HCEC 1CT (cell line): ENCODE measurements around the gene L3HYPDH.
"Not testable (repeated sequence)": the region's sequence is repeated elsewhere in the genome, so short reads cannot be mapped to it uniquely, and the experiment has no call there.

Experiments
- DNase-seq: peaks from one replicate; pipeline ENCODE4 v3.0.0-alpha.2; 2017

L3HYPDH gene

DNA sequence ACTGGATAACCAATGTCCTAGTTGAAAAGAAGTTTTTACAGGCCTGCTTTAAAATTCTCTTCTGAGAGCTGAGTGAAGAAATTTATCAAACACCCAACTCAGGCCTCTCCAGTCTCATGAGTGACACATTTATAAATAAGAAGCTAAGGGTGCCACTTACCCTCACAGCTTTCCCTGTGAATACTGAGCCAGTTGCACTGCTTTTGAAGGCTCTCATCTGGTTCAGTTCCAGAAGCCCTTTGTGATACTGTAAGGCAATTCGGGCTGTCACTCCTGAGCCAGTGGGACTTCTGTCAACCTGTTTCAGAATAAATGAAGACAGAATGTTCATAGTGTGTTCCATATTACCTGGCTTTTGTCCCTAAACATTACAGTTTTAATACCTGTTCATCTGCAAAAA is 8.5 kb downstream of the L3HYPDH start:
- DNase-seq = no peak

DNA sequence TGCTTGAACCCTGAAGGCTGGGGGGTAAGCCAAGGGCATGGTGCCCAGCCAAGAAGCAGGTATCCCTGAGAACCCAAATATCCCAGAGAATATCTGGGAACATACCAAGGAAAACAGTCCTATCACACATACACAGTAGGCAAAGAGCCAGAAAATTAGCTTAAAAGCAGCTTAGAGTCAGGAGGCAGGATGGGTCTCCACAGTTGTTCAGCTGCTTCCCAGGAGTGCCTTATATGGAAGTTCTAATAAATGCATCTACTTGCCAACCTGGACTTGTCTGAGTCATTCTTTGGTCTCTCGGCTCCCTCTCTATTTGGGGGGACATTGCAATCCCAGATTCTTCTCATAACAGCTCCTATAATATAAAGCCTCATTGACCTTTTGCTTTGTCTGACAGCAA is 10.0 kb downstream of the L3HYPDH start:
- DNase-seq = peak; percentile 72

DNA sequence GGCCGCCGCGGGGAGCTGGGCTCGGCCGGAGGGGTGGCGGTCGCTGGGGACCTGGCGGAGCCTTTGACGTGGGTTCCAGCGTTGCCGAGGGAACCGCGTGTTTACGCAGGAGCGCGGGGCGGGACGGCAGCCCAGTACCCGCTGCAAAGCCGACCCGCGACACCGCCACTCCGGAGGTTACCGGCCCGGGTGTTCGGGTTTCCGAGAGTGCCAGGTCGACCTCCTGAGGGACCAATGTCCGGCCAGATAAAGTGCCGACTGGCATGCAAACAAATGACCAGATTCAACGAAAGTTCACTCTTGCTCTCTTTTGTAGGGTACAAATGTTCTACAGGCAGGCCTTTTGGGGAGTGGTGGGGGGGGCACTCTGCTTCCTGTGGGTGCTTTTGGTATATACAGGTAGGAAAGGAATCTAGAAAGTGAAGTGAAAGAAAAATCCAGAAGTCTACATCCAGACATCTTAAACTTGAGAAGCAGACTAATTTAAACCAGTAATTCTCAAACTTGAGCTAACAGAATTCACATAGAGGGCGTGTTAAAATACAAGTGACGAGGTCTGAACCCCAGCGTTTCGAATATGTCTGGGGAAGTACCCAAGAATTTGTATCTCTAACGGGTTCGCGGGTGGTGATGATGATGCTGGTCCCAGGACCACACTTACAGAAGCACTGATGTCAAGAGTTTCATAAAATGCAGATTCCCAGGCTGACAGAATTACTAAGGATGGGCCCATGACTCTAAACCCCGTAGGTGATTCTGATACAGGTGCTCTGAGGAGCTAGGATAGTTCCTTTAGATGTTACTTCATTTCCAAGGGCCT is 18.7 kb downstream of the L3HYPDH start, which contains the start of gene GPR135:
Gene GPR135 (minus strand): TSS at position 65 of the 820 bp plus-strand sequence. CDS start 154 bp downstream, outside the sequence.
- no peak for DNase-seq

DNA sequence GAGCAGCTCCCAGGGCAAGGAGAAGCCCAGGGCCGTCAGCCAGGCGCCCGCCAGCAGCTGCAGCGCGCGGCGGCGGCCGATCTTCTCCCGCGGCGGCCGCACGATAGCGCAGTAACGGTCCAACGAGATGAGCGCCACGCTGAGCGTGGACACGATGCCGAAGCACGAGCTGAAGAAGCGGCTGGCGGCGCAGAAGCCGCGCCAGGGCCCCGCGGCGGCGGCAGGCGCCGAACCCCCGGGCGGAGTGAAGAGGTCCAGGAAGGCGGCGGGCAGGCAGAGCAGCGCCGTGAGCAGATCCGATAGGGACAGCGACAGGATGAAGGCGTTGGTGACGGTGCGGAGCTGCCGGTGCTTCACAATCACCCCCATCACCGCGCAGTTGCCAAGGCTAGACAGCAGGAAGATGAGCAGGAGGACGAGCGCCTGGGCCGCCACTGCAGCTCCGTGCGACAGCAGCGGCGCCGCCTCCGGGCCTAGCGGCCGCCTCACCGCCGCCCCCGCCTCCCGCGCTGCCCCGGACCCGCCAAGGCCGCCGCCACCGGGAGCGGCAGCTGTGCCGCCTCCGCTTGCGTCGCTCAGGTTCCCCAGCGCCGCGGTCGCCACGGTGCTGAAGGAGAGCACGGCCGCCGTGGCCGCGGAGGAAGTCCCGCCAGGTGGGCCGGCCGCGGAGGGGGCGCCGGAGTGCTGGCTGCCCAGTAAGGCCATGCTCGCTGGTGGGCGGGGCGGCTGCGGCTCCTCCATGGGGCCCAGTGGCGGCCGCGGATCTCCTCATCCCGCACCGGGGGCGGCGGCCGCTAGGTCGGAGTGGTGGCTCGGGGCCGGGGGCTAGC is 19.5 kb downstream of the L3HYPDH start:
- peak; percentile 34 for DNase-seq

DNA sequence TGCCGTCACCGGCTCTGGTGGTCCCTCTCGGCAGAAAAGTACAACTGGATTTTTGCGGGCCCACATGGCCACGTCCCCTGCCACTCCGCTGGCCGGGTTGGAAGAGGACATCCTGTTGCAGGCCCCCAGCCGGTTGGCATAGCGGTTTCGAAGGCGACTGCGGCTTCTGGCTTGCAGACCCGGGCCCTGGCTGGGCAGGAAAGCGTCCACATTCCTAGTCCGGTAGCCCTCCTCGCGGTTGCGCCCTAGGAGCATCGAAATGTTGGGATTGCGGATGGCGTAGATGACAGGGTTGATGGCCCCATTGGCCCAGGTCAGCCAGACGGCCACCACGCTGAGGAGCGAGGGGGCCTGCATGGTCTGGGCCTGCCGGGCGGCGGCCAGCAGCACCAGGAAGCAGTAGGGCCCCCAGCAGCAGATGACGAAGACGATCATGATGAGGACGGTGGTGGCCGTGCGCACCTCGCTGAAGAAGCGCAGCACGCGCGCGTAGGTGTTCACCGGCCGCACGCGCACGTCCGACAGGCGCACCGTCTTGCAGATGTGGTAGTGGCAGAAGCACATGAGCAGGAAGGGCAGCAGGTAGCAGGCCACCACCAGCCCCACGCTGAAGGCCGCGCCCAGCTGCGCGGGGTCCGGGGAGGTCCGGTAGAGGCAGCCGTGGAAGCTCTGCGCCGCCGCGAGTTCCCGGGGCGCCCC is 20.3 kb downstream of the L3HYPDH start:
- no peak for DNase-seq

DNA sequence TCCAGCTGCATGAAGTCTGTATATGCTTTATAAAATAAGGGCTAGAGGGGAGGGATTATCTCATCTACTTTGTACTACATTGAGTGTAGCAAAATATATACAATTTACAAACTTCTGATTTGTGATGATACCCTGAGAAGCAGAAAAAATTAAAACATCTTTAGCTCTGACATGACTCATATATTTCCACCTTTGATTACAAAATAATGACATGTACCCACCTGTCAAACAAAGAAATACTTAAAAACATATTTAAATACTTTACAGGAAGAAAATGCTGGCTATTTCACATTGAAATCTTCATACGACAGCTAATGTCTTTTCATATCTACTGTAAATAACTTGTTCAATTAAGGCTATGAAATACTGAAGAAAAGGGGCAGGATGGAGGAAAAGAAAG is 22.3 kb downstream of the L3HYPDH start:
- DNase-seq = no peak

DNA sequence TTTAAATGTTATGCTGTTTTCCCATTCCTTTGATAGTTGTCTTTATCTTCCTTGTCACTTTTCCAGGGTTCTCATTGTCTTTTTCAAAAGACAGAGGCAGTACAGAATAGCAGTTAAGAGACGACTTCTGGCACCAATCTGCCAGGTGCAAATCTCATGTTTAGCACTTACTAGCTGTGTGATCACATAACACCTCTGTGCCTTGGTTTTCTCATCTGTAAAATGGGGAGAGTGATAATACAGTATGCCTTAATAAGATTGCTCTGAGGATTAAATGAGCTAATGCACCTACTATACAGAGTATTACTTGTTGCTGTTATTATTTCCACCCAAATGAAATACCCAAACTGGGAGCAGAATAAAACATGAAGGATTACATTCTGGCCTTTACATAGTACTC is 23.8 kb downstream of the L3HYPDH start:
- no peak for DNase-seq

DNA sequence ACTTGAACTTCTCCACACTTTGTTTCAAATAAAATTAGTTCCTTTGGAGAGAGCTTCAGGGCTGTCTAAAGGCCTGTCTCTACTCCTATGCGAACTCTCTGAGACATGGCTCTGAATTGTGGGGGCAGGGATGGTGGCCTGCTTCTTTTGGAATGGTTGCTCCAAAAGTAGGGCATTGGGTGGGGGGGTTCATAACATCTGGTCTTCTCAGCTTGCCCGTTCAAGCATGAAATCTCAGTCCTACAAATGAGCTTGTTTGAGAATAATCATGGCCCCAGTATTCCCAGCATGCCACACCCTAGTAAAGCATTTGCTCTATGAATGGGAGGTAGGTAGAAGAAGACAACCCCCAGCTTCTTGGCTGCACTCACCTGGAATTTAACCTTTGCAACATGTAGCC is 25.7 kb downstream of the L3HYPDH start:
- no peak for DNase-seq

DNA sequence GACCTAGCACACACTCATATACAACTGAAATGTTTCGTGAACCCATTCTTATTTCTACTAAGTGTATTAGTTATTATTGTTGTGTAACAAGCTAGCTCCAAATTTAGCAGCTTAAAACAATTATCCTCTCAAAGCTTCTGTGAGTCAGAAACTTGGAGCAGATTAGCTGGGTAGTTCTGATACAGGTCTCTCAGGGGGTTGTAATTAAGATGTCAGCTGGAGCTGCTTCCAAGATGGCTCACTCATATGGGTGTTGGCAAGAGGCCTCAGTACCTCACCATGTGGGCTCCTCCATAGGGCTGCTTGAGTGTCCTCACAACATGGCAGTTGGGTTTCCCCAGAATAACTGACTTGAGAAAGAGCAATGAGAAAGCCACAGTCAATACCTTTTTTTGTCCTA is 28.8 kb downstream of the L3HYPDH start:
- peak; percentile 19 for DNase-seq

DNA sequence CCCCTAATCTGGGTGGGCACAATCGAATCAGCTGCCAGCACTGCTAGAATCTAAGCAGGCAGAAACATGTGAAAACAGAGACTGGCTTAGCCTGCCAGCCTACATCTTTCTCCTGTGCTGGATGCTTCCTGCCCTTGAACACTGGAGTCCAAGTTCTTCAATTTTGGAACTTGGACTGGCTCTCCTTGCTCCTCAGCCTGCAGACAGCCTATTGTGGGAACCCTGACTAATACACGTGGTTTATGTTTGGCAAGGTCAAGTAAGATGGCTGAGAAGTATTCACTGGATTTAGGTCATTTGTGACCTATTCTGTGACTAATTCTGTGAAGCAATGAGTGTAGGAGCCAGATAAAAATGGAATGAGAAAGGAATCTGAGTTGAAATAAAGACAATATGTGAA is 30.1 kb downstream of the L3HYPDH start:
- DNase-seq = peak; percentile 94

DNA sequence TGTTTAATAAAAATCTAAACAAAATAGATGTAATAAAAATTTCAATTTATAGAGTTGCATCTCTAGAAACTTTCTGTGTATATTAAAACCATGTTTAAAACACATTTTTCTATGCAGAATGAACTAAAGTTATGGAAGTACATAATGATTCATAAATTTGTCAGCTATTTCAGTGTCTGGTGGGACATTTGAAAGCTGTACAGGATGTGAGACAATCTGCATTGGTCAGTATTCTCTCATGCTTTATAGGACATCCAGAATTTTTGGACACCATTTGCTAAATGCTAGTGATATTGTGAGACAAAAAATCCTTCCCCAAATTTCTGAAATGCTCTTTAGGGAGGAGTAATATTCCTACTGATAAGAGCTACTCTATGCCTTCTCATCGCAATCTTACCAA is 32.4 kb downstream of the L3HYPDH start:
- DNase-seq = peak; percentile 23

DNA sequence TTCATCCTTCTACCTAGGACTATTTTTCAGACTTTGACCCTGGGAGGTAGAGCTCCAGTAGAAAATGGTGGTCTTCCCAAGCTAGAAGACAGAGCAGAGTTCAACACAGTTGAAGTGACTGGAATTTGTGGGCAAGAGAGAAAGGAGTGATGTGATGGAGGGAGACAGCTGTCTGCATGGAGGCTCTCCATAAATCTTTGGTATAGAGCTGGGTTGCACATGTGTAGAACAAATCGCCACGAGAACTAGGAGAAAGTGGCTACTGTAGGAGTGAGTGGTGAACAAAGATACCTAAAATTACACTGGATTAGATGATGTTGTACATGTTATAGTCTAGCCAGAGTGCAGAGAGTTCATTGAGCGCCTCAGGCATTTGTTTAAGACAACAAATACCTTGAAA is 33.5 kb downstream of the L3HYPDH start:
- DNase-seq = no peak

DNA sequence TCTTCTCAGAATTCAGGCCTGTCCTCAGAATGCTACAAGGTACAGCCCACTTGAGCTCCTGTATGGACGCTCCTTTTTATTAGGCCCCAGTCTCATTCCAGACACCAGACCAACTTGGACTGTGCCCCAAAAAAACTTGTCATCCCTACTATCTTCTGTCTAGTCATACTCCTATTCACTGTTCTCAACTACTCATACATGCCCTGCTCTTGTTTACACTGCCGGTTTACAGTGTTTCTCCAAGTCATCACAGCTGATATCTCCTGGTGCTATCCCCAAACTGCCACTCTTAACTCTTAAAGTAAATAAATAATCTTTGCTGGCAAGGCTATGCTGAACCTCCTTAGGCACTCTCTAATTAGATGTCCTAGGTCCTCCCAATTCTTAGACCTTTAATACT is 35.5 kb downstream of the L3HYPDH start:
- DNase-seq = not testable (repeated sequence)

DNA sequence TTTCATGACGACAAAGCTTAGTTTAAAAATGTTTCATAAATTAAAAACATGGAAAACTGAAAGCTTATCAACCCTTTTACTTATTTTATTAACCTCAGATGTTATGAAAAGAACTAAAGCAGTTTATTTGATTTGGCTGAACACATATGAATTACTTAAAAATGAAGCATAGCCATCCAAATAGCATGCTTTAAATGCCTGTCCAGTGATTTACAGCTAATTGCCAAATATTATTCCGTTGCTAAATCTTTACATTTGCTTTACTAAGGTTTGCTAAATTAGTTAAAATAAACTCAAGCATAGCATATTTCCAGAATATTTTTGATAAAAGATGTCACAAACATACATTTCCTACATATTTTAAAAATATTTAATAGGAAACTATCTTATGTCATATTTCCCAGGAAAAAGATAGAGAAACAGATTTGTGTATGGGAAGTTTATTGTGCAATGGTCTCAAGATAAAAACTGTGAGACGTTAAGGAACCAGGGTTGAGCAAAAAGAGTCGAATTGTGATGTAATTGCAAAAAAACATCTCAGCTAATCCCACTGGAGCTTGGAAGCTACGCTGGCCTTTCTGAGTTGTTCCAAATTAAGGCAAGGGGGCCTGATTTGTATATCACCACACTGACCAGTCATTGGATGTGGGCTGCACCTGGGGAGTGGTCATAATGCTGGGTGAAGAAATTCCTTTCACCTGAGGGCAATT is 44.8 kb downstream of the L3HYPDH start:
- DNase-seq = peak; percentile 56

DNA sequence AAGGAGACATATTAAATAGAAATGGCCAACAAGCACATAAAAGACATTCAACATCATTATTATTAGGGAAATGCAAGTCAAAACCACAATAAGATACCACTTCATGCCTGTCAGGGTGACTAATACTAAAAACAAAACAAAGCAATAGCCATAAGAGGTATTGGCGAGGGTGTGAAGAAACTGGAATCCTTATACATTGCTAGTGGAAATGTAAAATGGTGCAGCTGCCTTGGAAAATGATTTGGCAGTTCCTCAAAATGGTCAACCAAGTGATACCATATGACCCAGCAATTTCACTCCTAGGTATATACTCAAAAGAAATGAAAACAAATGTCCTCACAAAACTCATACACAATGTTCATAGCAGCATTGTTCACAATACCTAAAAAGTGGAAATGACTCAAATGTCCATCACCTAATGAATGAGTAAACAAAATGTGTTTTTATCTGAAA is 46.0 kb downstream of the L3HYPDH start:
- peak; percentile 89 for DNase-seq

DNA sequence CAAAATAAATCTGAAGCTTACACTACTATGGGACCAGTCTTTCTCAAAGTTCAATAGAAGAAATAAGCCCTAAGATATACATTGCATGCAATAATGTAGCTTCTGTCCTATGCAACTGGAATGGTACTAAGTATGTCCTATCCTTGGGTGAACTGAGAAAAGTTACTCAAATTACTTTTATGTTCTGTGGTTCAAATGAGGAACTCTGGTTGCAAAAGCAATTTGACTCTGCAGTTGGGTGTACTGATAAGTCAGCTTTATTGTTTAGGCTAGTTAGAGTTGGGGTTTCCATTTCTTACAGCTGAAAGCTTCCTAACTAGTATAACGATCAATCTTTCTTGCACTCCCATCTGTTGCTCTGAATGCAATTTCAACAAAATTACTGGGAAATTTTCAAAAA is 48.2 kb downstream of the L3HYPDH start:
- no peak for DNase-seq

DNA sequence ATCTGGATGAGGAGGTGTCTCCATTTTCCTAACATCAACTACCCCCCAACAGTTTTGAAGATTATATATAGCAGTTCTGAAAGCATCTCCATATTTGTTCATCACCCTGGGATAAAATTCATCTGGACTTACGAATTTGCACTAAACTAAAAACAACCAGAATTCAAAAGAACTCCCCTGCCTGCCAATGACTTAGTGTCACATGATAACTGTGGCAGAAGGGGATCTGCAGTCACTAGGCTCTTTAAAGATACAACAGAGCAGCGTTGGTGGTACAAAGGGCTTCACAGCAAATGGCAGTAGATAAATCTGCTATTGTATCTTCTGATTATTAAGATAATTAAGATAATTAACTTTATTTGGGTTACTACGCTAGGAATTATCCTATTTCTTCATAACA is 49.1 kb downstream of the L3HYPDH start:
- no peak for DNase-seq

DNA sequence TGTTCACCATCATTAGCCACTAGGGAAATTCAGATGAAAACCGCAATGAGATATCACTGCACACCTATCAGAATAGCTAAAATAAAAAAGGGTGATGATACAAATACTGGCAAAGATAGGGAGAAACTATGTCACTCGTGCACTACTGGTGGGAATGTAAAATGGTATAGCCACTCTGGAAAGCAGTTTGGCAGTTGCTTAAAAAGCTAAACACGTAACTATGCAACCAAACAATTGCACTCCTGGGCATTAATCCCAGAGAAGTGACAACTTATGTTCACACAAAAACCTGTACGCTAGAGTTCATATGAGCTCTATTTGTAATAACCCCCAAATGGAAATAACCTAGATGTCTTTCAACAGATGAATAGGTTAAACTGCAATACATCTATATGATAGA is 54.4 kb downstream of the L3HYPDH start:
- DNase-seq = no peak

DNA sequence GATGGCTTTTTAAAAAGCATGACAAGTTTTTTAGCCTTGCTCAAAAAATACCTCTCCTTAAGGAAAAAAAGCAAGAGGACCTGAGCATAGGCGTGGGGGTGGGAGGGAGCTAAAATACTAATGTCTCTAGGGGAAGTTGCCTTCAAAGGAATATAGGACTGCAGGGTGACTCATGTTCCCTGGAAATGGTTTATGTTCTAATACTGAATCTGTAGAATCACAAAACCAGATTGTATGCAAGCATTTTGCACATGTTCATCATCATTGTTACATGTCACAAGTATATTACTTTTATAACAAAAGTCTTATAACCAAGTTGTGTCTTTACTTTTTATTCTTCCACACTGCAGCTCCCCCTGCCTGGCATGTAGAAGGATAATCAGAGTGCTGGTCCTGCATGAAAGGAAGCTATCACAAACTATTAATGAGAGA is 55.6 kb downstream of the L3HYPDH start:
- DNase-seq = peak; percentile 86

DNA sequence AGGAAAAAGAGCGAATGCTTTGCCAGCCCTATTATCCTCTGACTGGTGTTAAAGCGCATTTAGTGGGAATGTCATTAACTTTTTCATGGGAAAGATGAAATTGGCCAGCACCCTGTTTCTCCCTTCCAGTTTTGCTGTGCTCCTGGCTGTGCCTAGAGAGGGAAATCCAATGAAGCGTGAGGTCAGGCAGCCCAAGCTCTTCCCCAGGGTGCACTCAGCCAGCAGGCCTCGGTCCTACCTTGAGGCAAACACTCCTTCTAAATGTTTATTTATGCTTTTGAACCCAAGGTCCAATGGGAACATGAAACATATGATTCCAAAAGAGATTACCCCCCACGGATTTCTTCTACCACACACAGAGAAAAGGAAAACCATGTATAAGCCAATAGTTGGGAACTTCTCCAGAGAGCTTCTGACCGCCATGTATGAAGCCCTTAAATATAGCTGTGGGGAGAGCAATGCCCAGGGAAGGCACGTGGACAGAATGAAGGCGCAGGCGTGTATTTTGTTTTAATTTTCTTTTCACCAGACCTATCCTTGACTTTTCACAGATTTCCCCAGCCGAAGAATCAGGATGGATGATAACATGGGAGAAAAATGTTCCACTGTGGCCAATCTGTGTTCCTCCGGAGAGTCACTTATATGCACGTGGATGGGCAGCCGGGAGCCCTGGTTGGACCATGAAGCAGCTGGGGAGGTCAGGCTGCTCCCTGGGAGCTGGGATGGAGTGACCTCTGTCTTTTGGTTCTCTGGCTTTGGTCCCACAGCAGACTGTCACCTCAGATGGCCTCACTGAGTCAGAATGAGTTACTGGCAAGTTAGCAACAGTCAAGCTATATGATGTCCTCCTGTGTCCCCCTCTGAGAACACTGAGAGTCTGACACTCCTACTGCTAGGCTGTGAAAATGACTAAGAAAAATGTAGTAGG is 56.3 kb downstream of the L3HYPDH start:
- peak; percentile 81 for DNase-seq

DNA sequence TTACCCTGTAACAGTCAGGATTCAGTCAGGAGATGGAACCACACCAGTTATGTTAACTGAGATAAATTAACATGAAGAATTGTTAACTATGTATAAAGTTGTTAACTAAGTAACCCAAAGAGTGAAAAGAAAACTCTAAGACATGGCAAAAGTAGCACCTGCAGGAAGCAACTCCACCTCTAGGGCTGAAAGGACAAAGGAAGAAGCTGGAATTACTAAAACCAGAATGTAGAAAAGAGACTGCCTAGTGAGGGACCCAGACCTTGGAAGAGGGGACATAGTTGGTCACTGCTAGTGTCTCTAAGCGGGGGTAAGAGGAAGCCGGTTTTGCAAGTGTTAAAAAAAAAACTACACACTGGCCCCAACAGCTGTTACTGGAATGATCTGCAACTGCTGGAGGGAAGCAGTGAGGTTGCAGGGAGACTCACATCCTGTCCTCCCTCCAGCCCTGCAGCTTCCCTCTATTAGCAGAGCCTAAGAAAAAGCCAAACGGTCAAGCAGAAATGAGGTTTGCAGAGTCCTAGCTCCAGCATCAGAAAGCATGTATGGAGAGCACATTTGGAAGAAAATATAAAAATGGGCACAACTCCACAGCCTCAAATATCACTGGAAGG is 58.8 kb downstream of the L3HYPDH start:
- DNase-seq = peak; percentile 68
